WTC11 (cell line): Measurements from ENCODE around the gene PTCHD4.

ENCODE experiments used
- CREB1 ChIP-seq: sonication (generic); formaldehyde crosslinking; IDR thresholded peaks from 2 replicates; pipeline ENCODE4 v1.8.0; 2023; ENCODE audit warnings: mild to moderate bottlenecking, missing genetic modification reagents
- ESRRA ChIP-seq: sonication (generic); formaldehyde crosslinking; IDR thresholded peaks from 2 replicates; pipeline ENCODE4 v1.8.1; 2022; ENCODE audit warnings: mild to moderate bottlenecking, missing genetic modification reagents, borderline replicate concordance
- MAX ChIP-seq: sonication (generic); formaldehyde crosslinking; IDR thresholded peaks from 2 replicates; pipeline ENCODE4 v1.8.0; 2022; ENCODE audit warnings: mild to moderate bottlenecking, missing genetic modification reagents
- NFE2L1 ChIP-seq: sonication (generic); formaldehyde crosslinking; IDR thresholded peaks from 2 replicates; pipeline ENCODE4 v1.8.1; 2023; ENCODE audit warnings: missing genetic modification reagents
- TCF7 ChIP-seq: sonication (generic); formaldehyde crosslinking; IDR thresholded peaks from 2 replicates; pipeline ENCODE4 v1.8.0; 2022; ENCODE audit warnings: mild to moderate bottlenecking, low read depth, missing genetic modification reagents, moderate library complexity
- TEAD4 ChIP-seq: sonication (generic); formaldehyde crosslinking; IDR thresholded peaks from 2 replicates; pipeline ENCODE4 v1.8.0; 2022; ENCODE audit warnings: mild to moderate bottlenecking, missing genetic modification reagents
- TF ChIP-seq, protein P1 (sequence below): fragments of 200-600 bp; IDR thresholded peaks from 2 replicates; pipeline ENCODE4 v1.8.0; 2022; ENCODE audit warnings: antibody characterized with exemption

- TF ChIP-seq, protein P1, sequence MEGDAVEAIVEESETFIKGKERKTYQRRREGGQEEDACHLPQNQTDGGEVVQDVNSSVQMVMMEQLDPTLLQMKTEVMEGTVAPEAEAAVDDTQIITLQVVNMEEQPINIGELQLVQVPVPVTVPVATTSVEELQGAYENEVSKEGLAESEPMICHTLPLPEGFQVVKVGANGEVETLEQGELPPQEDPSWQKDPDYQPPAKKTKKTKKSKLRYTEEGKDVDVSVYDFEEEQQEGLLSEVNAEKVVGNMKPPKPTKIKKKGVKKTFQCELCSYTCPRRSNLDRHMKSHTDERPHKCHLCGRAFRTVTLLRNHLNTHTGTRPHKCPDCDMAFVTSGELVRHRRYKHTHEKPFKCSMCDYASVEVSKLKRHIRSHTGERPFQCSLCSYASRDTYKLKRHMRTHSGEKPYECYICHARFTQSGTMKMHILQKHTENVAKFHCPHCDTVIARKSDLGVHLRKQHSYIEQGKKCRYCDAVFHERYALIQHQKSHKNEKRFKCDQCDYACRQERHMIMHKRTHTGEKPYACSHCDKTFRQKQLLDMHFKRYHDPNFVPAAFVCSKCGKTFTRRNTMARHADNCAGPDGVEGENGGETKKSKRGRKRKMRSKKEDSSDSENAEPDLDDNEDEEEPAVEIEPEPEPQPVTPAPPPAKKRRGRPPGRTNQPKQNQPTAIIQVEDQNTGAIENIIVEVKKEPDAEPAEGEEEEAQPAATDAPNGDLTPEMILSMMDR = no peak
- TF ChIP-seq TEAD4 (CRISPR knock-in tag) (no peak), TCF7 (CRISPR knock-in tag) (no peak), ESRRA (CRISPR knock-in tag) (no peak), NFE2L1 (CRISPR knock-in tag) (no peak), MAX (CRISPR knock-in tag) (no peak), CREB1 (CRISPR knock-in tag) (no peak)
Observed at GRCh38 chr6:48098923-48099322, 12.1 kb downstream of the PTCHD4 start.
